Lung (tissue), 12 donors: ENCODE results near the gene CEBPA. TPM values are rescaled to one million over a fixed set of nuclear protein-coding genes. Genes with fewer than 3 reads are reported as not detected.

Experiments
- ATAC-seq: fragments of 200-7000 bp; cut with Tn5 transposase; one replicate; pipeline ENCODE4 v1.9.1; 2020; ENCODE audit warnings: moderate number of reproducible peaks; ENCODE audit not compliant: insufficient read depth, low FRiP score
- DNase-seq, 3 donors: peaks; one replicate each; pipeline ENCODE4 v3.0.0-alpha.2; 2013 to 2017
- H3K27ac ChIP-seq, 2 donors: one replicate each; pipeline ENCODE4 v1.5.1; 2013; ENCODE audit warnings: mild to moderate bottlenecking in 2 of 2, moderate library complexity in 2 of 2, control low read depth in 1 of 2, inconsistent platforms in 1 of 2, low read depth in 1 of 2, low read length in 1 of 2
- H3K27me3 ChIP-seq, 3 donors: one replicate each; pipeline ENCODE4 v1.5.1; 2013; ENCODE audit warnings: low read length in 2 of 3; ENCODE audit not compliant: control insufficient read depth in 3 of 3, insufficient read depth in 3 of 3
- H3K36me3 ChIP-seq, 4 donors: one replicate each; pipeline ENCODE4 v1.5.1; 2013; ENCODE audit warnings: low read length in 4 of 4, mild to moderate bottlenecking in 1 of 4, moderate library complexity in 1 of 4; ENCODE audit not compliant: control insufficient read depth in 4 of 4, insufficient read depth in 4 of 4
- H3K4me1 ChIP-seq, 5 donors: one replicate each; pipeline ENCODE4 v1.5.1; 2013; ENCODE audit warnings: low read length in 5 of 5, mild to moderate bottlenecking in 2 of 5, moderate library complexity in 1 of 5; ENCODE audit not compliant: control insufficient read depth in 5 of 5, insufficient read depth in 5 of 5
- H3K4me3 ChIP-seq: one replicate; pipeline ENCODE4 v1.5.1; 2013; ENCODE audit warnings: mild to moderate bottlenecking, control low read depth, moderate library complexity
- H3K9ac ChIP-seq, 2 donors: one replicate each; pipeline ENCODE4 v1.5.1; 2013; ENCODE audit warnings: low read length in 2 of 2, control low read depth in 1 of 2; ENCODE audit not compliant: insufficient read depth in 1 of 2
- H3K9me3 ChIP-seq, 4 donors: one replicate each; pipeline ENCODE4 v1.5.1; 2013; ENCODE audit warnings: low read length in 3 of 4, mild to moderate bottlenecking in 1 of 4, moderate library complexity in 1 of 4; ENCODE audit not compliant: control insufficient read depth in 4 of 4, insufficient read depth in 3 of 4
- CTCF ChIP-seq: IDR thresholded peaks from 2 replicates; pipeline ENCODE4 v1.5.1; 2012; ENCODE audit warnings: mild to moderate bottlenecking; ENCODE audit errors: control extremely low read depth, extremely low read depth
- WGBS, 2 donors: extraction: QIAGEN DNeasy Blood & Tissue Kit; methylation state at CpG; one replicate each; pipeline ENCODE4 v1.1.7; 2013; 5-methylcytosine and 5-hydroxymethylcytosine counted together
- polyA plus RNA-seq, 2 donors: library from polyadenylated mRNA; stranded (reverse); fragments of 200-250 nt; gene quantifications; one replicate each; pipeline ENCODE4 v1.2.1, GENCODE V29; 2013
- total RNA-seq, 2 donors: library from RNA; depleted of rRNA in 1 of 2; stranded (reverse); fragments of >200 nt in 1 of 2; gene quantifications; one replicate each; pipeline ENCODE4 v1.2.1, GENCODE V29; 2014 to 2021
- donor health status: control.
- donor health status: control.
- donor health status: Bipolar disorder and iron deficiency.
- donor health status: healthy.
- donor health status: DM: yes; HTN: yes; CAD: no.

Gene CEBPA
- total and polyA plus RNA-seq, 4 donors, result 20.4 to 93.8 (median 61.2) TPM

DNA sequence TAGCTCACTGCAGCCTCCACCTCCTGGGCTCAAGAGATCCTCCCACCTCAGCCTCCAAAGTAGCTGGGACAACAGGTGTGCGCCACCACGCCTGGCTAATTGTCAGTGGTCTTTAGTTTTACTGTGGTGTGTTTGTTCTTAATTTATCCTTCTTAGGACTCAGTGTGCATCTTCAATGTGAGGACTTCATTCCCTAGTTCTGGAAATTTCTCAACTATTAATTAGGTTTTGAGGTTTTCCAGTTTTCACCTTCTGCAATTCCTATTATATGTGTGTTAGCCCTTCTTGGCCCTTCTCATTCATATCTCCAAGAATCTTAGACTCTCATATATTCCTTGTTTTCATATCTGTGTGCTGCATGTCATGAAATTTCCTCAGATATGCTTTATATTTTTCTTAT is 44.5 kb downstream of the CEBPA start:
- Histone ChIP-seq H3K27ac (no peak overlapping the region), H3K36me3 (no peaks in the 10 kb centered on the region), H3K4me3 (no peak overlapping the region), H3K9ac (no peak overlapping the region), H3K4me1 (peaks cover 0 to 8% (median 0%) of the 10 kb centered on the region in 5 donors), H3K27me3 (no peaks in the 10 kb centered on the region), H3K9me3 (no peaks in the 10 kb centered on the region)
- no peak for TF ChIP-seq CTCF
- DNase-seq (no peak), ATAC-seq (no peak)
- WGBS, 2 donors, result 96 to 97% methylated on average over 2 of the region's 2 CpGs

- Histone ChIP-seq H3K4me1 (peaks cover 0 to 8% (median 0%) of the 10 kb centered on the region in 5 donors), H3K9ac (no peak overlapping the region), H3K36me3 (no peaks in the 10 kb centered on the region), H3K27ac (no peak overlapping the region), H3K9me3 (no peaks in the 10 kb centered on the region), H3K4me3 (no peak overlapping the region), H3K27me3 (no peaks in the 10 kb centered on the region)
- 66 to 81% methylated on average over 6 to 7 of the region's 7 CpGs for WGBS, 2 donors
- DNase-seq, result peak; percentile 45 to 73 (median 63)
- no peak for ATAC-seq
- TF ChIP-seq CTCF, result no peak
Observed at GRCh38 chr19:33256261-33256660, 46.1 kb downstream of the CEBPA start.

DNA sequence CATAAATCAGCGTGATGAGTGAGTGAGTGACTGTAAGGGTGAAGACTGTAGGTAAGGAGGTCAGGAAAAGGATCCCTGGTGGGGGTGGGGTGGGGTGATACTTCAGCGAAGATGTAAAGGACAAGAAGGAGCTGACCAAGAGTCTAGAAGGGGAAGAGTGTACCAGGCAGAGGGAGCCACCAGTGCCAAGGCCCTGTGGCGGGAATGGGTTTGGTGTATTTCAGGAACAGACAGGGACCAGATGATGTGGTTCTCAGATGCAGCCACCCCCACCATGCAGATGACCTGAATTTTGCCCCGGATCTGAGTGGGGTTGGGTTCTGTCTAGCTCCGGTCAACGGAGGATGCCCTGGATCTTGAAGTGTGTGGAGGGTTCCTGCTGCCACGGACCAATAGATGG is 46.6 kb downstream of the CEBPA start:
- H3K36me3 ChIP-seq, result no peaks in the 10 kb centered on the region
- peaks cover 0 to 8% (median 0%) of the 10 kb centered on the region in 5 donors for H3K4me1 ChIP-seq
- DNase-seq (no peak), ATAC-seq (no peak)
- H3K27me3 ChIP-seq, result no peaks in the 10 kb centered on the region
- H3K4me3 ChIP-seq, result no peak overlapping the region
- no peak overlapping the region for H3K9ac ChIP-seq
- H3K9me3 ChIP-seq, result no peaks in the 10 kb centered on the region
- no peak overlapping the region for H3K27ac ChIP-seq
- no peak for TF ChIP-seq CTCF
- WGBS, 2 donors, result 82 to 88% methylated on average over 7 of the region's 7 CpGs

- no peaks in the 10 kb centered on the region for H3K36me3 ChIP-seq
- WGBS, 2 donors, result 72 to 75% methylated on average over 13 of the region's 13 CpGs
- H3K4me3 ChIP-seq, result no peak overlapping the region
- DNase-seq, result no peak
- H3K27me3 ChIP-seq, result no peaks in the 10 kb centered on the region
- H3K4me1 ChIP-seq, result peaks cover 0 to 8% (median 0%) of the 10 kb centered on the region in 5 donors
- ATAC-seq, result no peak
- no peak for TF ChIP-seq CTCF
- H3K9me3 ChIP-seq, result no peaks in the 10 kb centered on the region
- H3K9ac ChIP-seq, result no peak overlapping the region
- no peak overlapping the region for H3K27ac ChIP-seq
Observed at GRCh38 chr19:33254245-33254824, 48.0 kb downstream of the CEBPA start.
